Right lobe of liver (tissue), 6 donors: ENCODE measurements around the gene TRPM3. TPM values are rescaled to one million over a fixed set of nuclear protein-coding genes. Genes with fewer than 3 reads are reported as not detected.

Experiments
- ATAC-seq, 4 donors: fragments of 200-7000 bp; cut with Tn5 transposase; one replicate each; pipeline ENCODE4 v1.9.1; 2020; ENCODE audit warnings: mild to moderate bottlenecking in 4 of 4, moderate library complexity in 4 of 4
- DNase-seq, 3 donors: peaks; one replicate each; pipeline ENCODE4 v3.0.0-alpha.2; 2020
- H3K27ac ChIP-seq, 3 donors: fragments of 200-600 bp; one replicate each; pipeline ENCODE4 v1.8.0; 2022
- H3K27me3 ChIP-seq, 2 donors: fragments of 200-600 bp; one replicate each; pipeline ENCODE4 v1.8.0; 2022
- H3K36me3 ChIP-seq, 4 donors: fragments of 200-600 bp; sonication (generic) in 1 of 4; one replicate each; pipeline versions ENCODE4 v1.5.1 to v1.8.0; 2017 to 2022; ENCODE audit warnings: control low read depth in 1 of 4
- H3K4me1 ChIP-seq, 4 donors: fragments of 200-600 bp; sonication (generic) in 1 of 4; one replicate each; pipeline versions ENCODE4 v1.5.1 to v1.8.0; 2017 to 2022; ENCODE audit warnings: control low read depth in 1 of 4
- H3K4me3 ChIP-seq, 3 donors: fragments of 200-600 bp; one replicate each; pipeline ENCODE4 v1.8.0; 2022
- H3K9me3 ChIP-seq, 4 donors: fragments of 200-600 bp; sonication (generic) in 1 of 4; one replicate each; pipeline versions ENCODE4 v1.5.1 to v1.8.0; 2017 to 2022; ENCODE audit warnings: control low read depth in 1 of 4
- CTCF ChIP-seq, 4 donors: fragments of 200-600 bp in 3 of 4; fragments of 450-650 bp in 1 of 4; IDR thresholded peaks; one replicate each; pipeline versions ENCODE4 v1.5.1 to v1.8.0; 2016 to 2022; ENCODE audit warnings: antibody characterized with exemption in 4 of 4, mild to moderate bottlenecking in 2 of 4
- POLR2A ChIP-seq: fragments of 450-650 bp; IDR thresholded peaks from one replicate; pipeline ENCODE4 v1.6.1; 2017; ENCODE audit warnings: antibody characterized with exemption, mild to moderate bottlenecking
- WGBS: methylation state at CpG from one replicate; pipeline ENCODE4 v1.1.6; 2018; ENCODE audit warnings: low coverage, low lambda C conversion rate; ENCODE audit not compliant: insufficient coverage; ENCODE audit errors: missing lambda C conversion rate; 5-methylcytosine and 5-hydroxymethylcytosine counted together
- intact Hi-C, 2 donors: fragments of 100-400 bp; cut with DNase I; formaldehyde crosslinking; loops; one replicate each; pipeline versions ENCODE4 v1.11.2 to v1.14.1; 2022
- total RNA-seq, 6 experiments: library from RNA; depleted of rRNA in 2 of 6; stranded (reverse); fragments of >200 nt in 2 of 6; fragmentation: NEBNext Ultra II Directional in 3 of 6; extraction: Animal tissue kit (Norgen Biotek cat#: 25700) in 3 of 6; gene quantifications; one replicate each; pipeline versions ENCODE4 v1.1.0 to v1.2.4, GENCODE V29; 2016 to 2023
- donor health status: DM: no; HTN: yes; CAD: no.
- donor health status: DM: no; HTN: no; CAD: no.
- donor health status: DM: no; HTN: no; CAD: no.
- donor health status: DM: no; HTN: yes; CAD: no.
- donor health status: DM: no; HTN: yes; CAD: no.

TRPM3 gene
- total RNA-seq, 6 experiments from 2014 or later, result 0.26 to 0.56 (median 0.39) TPM

- H3K27ac ChIP-seq, result no peak overlapping the region
- H3K4me1 ChIP-seq, result no peaks in the 10 kb centered on the region
- peak in 1 of 3 donors; percentile 53 for DNase-seq
- WGBS, result 69% methylated on average over 5 of the region's 5 CpGs
- intact Hi-C loops, result no loop called here
- H3K36me3 ChIP-seq, result no peaks in the 10 kb centered on the region
- H3K27me3 ChIP-seq, result no peaks in the 10 kb centered on the region
- H3K4me3 ChIP-seq, result no peak overlapping the region
- H3K9me3 ChIP-seq, result peaks cover 0 to 13% (median 0%) of the 10 kb centered on the region in 4 donors
- peak; percentile 81 to 91 (median 86) for ATAC-seq
- no peak for TF ChIP-seq POLR2A
- peak; percentile 61 to 67 (median 64) for TF ChIP-seq CTCF (IDR thresholded peaks at IDR 0.05)
Measured at GRCh38 chr9:71001780-71002386, 119.5 kb downstream of the TRPM3 start.

- no CpG with 5 or more reads among the region's 1 CpG for WGBS
- Histone ChIP-seq H3K4me1 (no peaks in the 10 kb centered on the region), H3K27me3 (no peaks in the 10 kb centered on the region), H3K4me3 (no peak overlapping the region), H3K9me3 (no peaks in the 10 kb centered on the region), H3K27ac (no peak overlapping the region), H3K36me3 (no peaks in the 10 kb centered on the region)
- no peak for DNase-seq
- TF ChIP-seq CTCF (IDR thresholded peaks at IDR 0.05) (no peak), POLR2A (no peak)
- no peak for ATAC-seq
- intact Hi-C loops, result no loop called here
Measured at GRCh38 chr9:70998962-70999361, 122.5 kb downstream of the TRPM3 start.

GRCh38 chr9:70995511-70995910 lies 125.9 kb downstream of the TRPM3 start:
- Histone ChIP-seq H3K9me3 (no peaks in the 10 kb centered on the region), H3K36me3 (no peaks in the 10 kb centered on the region), H3K27me3 (no peaks in the 10 kb centered on the region), H3K4me1 (no peaks in the 10 kb centered on the region), H3K27ac (no peak overlapping the region), H3K4me3 (no peak overlapping the region)
- intact Hi-C loops, result no loop called here
- 77% methylated on average over 4 of the region's 4 CpGs for WGBS
- no peak for ATAC-seq
- TF ChIP-seq CTCF (IDR thresholded peaks at IDR 0.05) (no peak), POLR2A (no peak)
- DNase-seq, result no peak

GRCh38 chr9:70994582-70994981 lies 126.8 kb downstream of the TRPM3 start:
- H3K36me3 ChIP-seq, result no peaks in the 10 kb centered on the region
- no peaks in the 10 kb centered on the region for H3K4me1 ChIP-seq
- ATAC-seq (no peak), DNase-seq (no peak)
- no peak overlapping the region for H3K4me3 ChIP-seq
- 66% methylated on average over 2 of the region's 2 CpGs for WGBS
- no peak overlapping the region for H3K27ac ChIP-seq
- H3K9me3 ChIP-seq, result no peaks in the 10 kb centered on the region
- no peaks in the 10 kb centered on the region for H3K27me3 ChIP-seq
- intact Hi-C loops, result no loop called here
- TF ChIP-seq POLR2A (no peak), CTCF (IDR thresholded peaks at IDR 0.05) (no peak)

GRCh38 chr9:70988551-70988950 lies 132.9 kb downstream of the TRPM3 start:
- 57% methylated on average over 1 of the region's 1 CpG for WGBS
- intact Hi-C loops, result no loop called here

More at GRCh38 chr9:70988551-70988950, 132.9 kb downstream of the TRPM3 start:
- Histone ChIP-seq H3K27me3 (no peaks in the 10 kb centered on the region), H3K9me3 (no peaks in the 10 kb centered on the region), H3K4me1 (no peaks in the 10 kb centered on the region), H3K36me3 (no peaks in the 10 kb centered on the region), H3K4me3 (no peak overlapping the region), H3K27ac (no peak overlapping the region)
- DNase-seq (no peak), ATAC-seq (no peak)
- TF ChIP-seq CTCF (IDR thresholded peaks at IDR 0.05) (no peak), POLR2A (no peak)
